MCF 10A (cell line): ENCODE results near the gene ANKH. TPM values are rescaled to one million over a fixed set of nuclear protein-coding genes. Genes with fewer than 3 reads are reported as not detected.

ENCODE experiments used
- BruUV-seq: library from RNA; stranded (reverse); fragments of 400-500 nt; replicated peaks from 2 replicates; lab custom pipeline; 2021; lab: Mats Ljungman, UMichigan
- CTCF ChIA-PET: fragments of 300-600 bp; sonication (Branson Sonifier 250); formaldehyde crosslinking; extraction: SDS; loops from one replicate; lab custom pipeline; 2021; ENCODE audit warnings: antibody characterized with exemption, inconsistent platforms; lab: Yijun Ruan, JAX
- POLR2A ChIA-PET: fragments of 300-600, 350-650 bp; sonication (Branson Sonifier 250); formaldehyde crosslinking; extraction: SDS; loops from one replicate; lab custom pipeline; 2020; ENCODE audit warnings: antibody characterized with exemption, inconsistent platforms; lab: Yijun Ruan, JAX
- DNase-seq: peaks from one replicate; pipeline ENCODE4 v3.0.0-alpha.2; 2018; ENCODE audit not compliant: unreplicated experiment
- H3K27ac Mint-ChIP-seq: one replicate; pipeline ENCODE4 v1.8.0; 2022; ENCODE audit warnings: mild to moderate bottlenecking, low read depth, mixed read lengths; ENCODE audit not compliant: unreplicated experiment
- H3K27me3 Mint-ChIP-seq: one replicate; pipeline ENCODE4 v1.8.0; 2022; ENCODE audit warnings: mixed read lengths; ENCODE audit not compliant: insufficient read depth, unreplicated experiment
- H3K36me3 Mint-ChIP-seq: one replicate; pipeline ENCODE4 v1.8.0; 2022; ENCODE audit warnings: mild to moderate bottlenecking, moderate library complexity, mixed read lengths; ENCODE audit not compliant: insufficient read depth, unreplicated experiment
- H3K4me1 Mint-ChIP-seq: one replicate; pipeline ENCODE4 v1.8.0; 2022; ENCODE audit warnings: mixed read lengths; ENCODE audit not compliant: insufficient read depth, unreplicated experiment
- H3K4me3 Mint-ChIP-seq: one replicate; pipeline ENCODE4 v1.8.0; 2022; ENCODE audit warnings: mild to moderate bottlenecking, moderate library complexity, mixed read lengths; ENCODE audit not compliant: unreplicated experiment
- H3K9me3 Mint-ChIP-seq: one replicate; pipeline ENCODE4 v1.8.0; 2022; ENCODE audit warnings: mixed read lengths; ENCODE audit not compliant: unreplicated experiment
- CTCF ChIP-seq: fragments of 200-600 bp; IDR thresholded peaks from one replicate; pipeline ENCODE4 v1.8.0; 2022; ENCODE audit warnings: antibody characterized with exemption, mild to moderate bottlenecking; ENCODE audit not compliant: unreplicated experiment
- intact Hi-C: fragments of 100-400 bp; cut with micrococcal nuclease; formaldehyde crosslinking; loops from 2 replicates; pipeline ENCODE4 v1.14.1; 2022
- total RNA-seq: library from RNA; stranded (reverse); gene quantifications from 2 replicates; pipeline ENCODE4 v1.2.3, GENCODE V29; 2022

The ANKH gene
- total RNA-seq, 1 experiment from 2014 or later: 65.7 TPM

- ChIA-PET CTCF (interaction anchor here (1.9 kb wide), 1 partner anchor 11 kb away, joined by 6 read pairs; no protein-coding TSS in a partner anchor), POLR2A (no interaction called here)
- TF ChIP-seq CTCF: no peak
- BruUV-seq: no TSS peak
- intact Hi-C loops: no loop called here
- Mint-ChIP-seq H3K4me1 (no peaks in the 10 kb centered on the region), H3K27me3 (no peaks in the 10 kb centered on the region), H3K36me3 (peaks cover 36% of the 10 kb centered on the region), H3K27ac (no peak overlapping the region), H3K4me3 (no peak overlapping the region), H3K9me3 (no peaks in the 10 kb centered on the region)
- DNase-seq: no peak
Observed at GRCh38 chr5:14749579-14750101, 121.9 kb downstream of the ANKH start.

GRCh38 chr5:14748180-14748900 is 123.2 kb downstream of the ANKH start:
- Mint-ChIP-seq H3K4me3 (no peak overlapping the region), H3K27me3 (no peaks in the 10 kb centered on the region), H3K9me3 (no peaks in the 10 kb centered on the region), H3K27ac (no peak overlapping the region), H3K36me3 (peaks cover 39% of the 10 kb centered on the region), H3K4me1 (peaks cover 13% of the 10 kb centered on the region)
- DNase-seq: no peak
- intact Hi-C loops: no loop called here
- no peak for TF ChIP-seq CTCF
- BruUV-seq: no TSS peak
- CTCF ChIA-PET: interaction anchor here (0.7 to 2.8 kb wide), 3 partner anchors 12 to 63 kb away, joined by 3 to 14 read pairs (median 6); no protein-coding TSS in a partner anchor
- POLR2A ChIA-PET: no interaction called here

GRCh38 chr5:14745753-14746152 is 125.8 kb downstream of the ANKH start:
- Mint-ChIP-seq H3K4me3 (no peak overlapping the region), H3K36me3 (peaks cover 44% of the 10 kb centered on the region), H3K4me1 (peaks cover 19% of the 10 kb centered on the region), H3K27me3 (no peaks in the 10 kb centered on the region), H3K9me3 (no peaks in the 10 kb centered on the region), H3K27ac (no peak overlapping the region)
- intact Hi-C loops: no loop called here
- ChIA-PET POLR2A (no interaction called here), CTCF (interaction anchor here (0.6 to 1.0 kb wide), 4 partner anchors 29 to 258 kb away, joined by 3 to 4 read pairs (median 4); no protein-coding TSS in a partner anchor)
- no peak for DNase-seq
- TF ChIP-seq CTCF: no peak
- BruUV-seq: no TSS peak

- CTCF ChIA-PET: interaction anchor here (0.8 kb wide), 1 partner anchor 30 kb away, joined by 3 read pairs; no protein-coding TSS in a partner anchor
- no peaks in the 10 kb centered on the region for H3K27me3 Mint-ChIP-seq
- H3K4me1 Mint-ChIP-seq: peaks cover 19% of the 10 kb centered on the region
- no peaks in the 10 kb centered on the region for H3K9me3 Mint-ChIP-seq
- intact Hi-C loops: no loop called here
- peaks cover 41% of the 10 kb centered on the region for H3K36me3 Mint-ChIP-seq
- DNase-seq: no peak
- no peak overlapping the region for H3K27ac Mint-ChIP-seq
- BruUV-seq: no TSS peak
- TF ChIP-seq CTCF: no peak
- POLR2A ChIA-PET: no interaction called here
- no peak overlapping the region for H3K4me3 Mint-ChIP-seq
Observed at GRCh38 chr5:14745188-14745563, 126.4 kb downstream of the ANKH start.
